GM18517 (cell line): ENCODE data around the gene BAZ1B.

Source experiments
- ATAC-seq: cut with Tn5 transposase; IDR thresholded peaks from one replicate; pipeline ENCODE4 v1.9.1; 2021; ENCODE audit warnings: mild to moderate bottlenecking, moderate library complexity; ENCODE audit not compliant: unreplicated experiment

BAZ1B gene

DNA sequence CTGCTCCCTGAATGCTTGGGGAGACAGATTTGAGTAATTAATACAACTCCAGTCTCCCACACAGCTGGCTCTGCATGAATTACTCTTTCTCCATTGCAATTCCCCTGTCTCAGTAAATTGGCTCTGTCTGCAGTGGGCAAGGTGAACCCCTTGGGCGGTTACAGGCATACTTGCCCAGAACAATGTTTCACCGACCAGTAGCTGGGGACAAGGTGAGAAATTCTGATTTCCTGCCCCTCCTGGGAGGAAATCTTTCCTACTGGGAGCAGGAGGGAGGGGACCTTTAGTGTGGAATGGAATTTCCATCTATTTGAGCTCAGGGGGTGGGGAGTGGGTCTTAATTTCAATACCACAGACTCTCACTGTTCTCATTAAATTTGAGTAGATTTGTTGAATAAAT is 130.7 kb downstream of the BAZ1B start:
- no peak for ATAC-seq
